ENCODE measurements around the gene DLEC1.
"Not testable (repeated sequence)": the region's sequence is repeated elsewhere in the genome, so short reads cannot be mapped to it uniquely, and the experiment has no call there.

DLEC1 gene

GRCh38 chr3:38142959-38143358 is 104.0 kb downstream of the DLEC1 start:
- no peak for DNase-seq

GRCh38 chr3:38143511-38143910 is 104.5 kb downstream of the DLEC1 start:
- DNase-seq: no peak

GRCh38 chr3:38146504-38146903 is 107.5 kb downstream of the DLEC1 start:
- DNase-seq: no peak

GRCh38 chr3:38147421-38147820 is 108.4 kb downstream of the DLEC1 start:
- DNase-seq: no peak

GRCh38 chr3:38148311-38148882 is 109.4 kb downstream of the DLEC1 start:
- DNase-seq: no peak

- no peak for DNase-seq
These were observed 110.7 kb downstream of the DLEC1 start for GRCh38 chr3:38149708-38150107.

- DNase-seq: no peak
These were observed 111.9 kb downstream of the DLEC1 start for GRCh38 chr3:38150780-38151528.

- peak; percentile 34 for DNase-seq
These were observed 112.8 kb downstream of the DLEC1 start for GRCh38 chr3:38151667-38152265.

- DNase-seq: no peak
These were observed 113.6 kb downstream of the DLEC1 start for GRCh38 chr3:38152609-38153008.

- DNase-seq: no peak
These were observed 114.2 kb downstream of the DLEC1 start for GRCh38 chr3:38153221-38153620.

- peak; percentile 77 for DNase-seq
These were observed 115.1 kb downstream of the DLEC1 start for GRCh38 chr3:38154033-38154494.

GRCh38 chr3:38154625-38155255 is 115.7 kb downstream of the DLEC1 start:
- DNase-seq: no peak

GRCh38 chr3:38155825-38156224 is 116.8 kb downstream of the DLEC1 start:
- DNase-seq: no peak

- no peak for DNase-seq
These were observed 118.1 kb downstream of the DLEC1 start for GRCh38 chr3:38157117-38157516.

GRCh38 chr3:38157595-38157994 is 118.6 kb downstream of the DLEC1 start:
- DNase-seq: no peak

GRCh38 chr3:38158472-38158871 is 119.5 kb downstream of the DLEC1 start:
- no peak for DNase-seq

- DNase-seq: not testable (repeated sequence)
These were observed 121.7 kb downstream of the DLEC1 start for GRCh38 chr3:38160704-38161103.

- DNase-seq: no peak
These were observed 124.3 kb downstream of the DLEC1 start for GRCh38 chr3:38163117-38163840.

- DNase-seq: no peak
These were observed 125.0 kb downstream of the DLEC1 start for GRCh38 chr3:38163841-38164642.

- DNase-seq: no peak
These were observed 125.6 kb downstream of the DLEC1 start for GRCh38 chr3:38164643-38164951.

GRCh38 chr3:38164952-38165721 is 126.1 kb downstream of the DLEC1 start, which contains the start of gene OXSR1:
Gene OXSR1 (plus strand): TSS chr3:38165537. CDS start chr3:38165877, 340 bp downstream.
- peak; percentile 100 for DNase-seq

All from HCEC 1CT (cell line).